HEK293 (cell line): ENCODE measurements around the gene PRUNE1.
A peak's percentile ranks its signal among the peaks of the same experiment; 100 is the strongest.

Experiments
- CTCF ChIA-PET: fragments of 350-600 bp; formaldehyde crosslinking; extraction: SDS; loops from one replicate; lab custom pipeline; 2021; ENCODE audit warnings: antibody characterized with exemption; lab: Yijun Ruan, JAX
- POLR2A ChIA-PET: fragments of 300-600 bp; formaldehyde crosslinking; extraction: SDS; loops from one replicate; lab custom pipeline; 2020; ENCODE audit warnings: antibody characterized with exemption, inconsistent platforms; lab: Yijun Ruan, JAX
- H3K27ac ChIP-seq: fragments of 200-500 bp; sonication (Bioruptor generic); 2 replicates; pipeline ENCODE4 v1.5.1; 2014; ENCODE audit warnings: low read depth, low read length, control low read depth, inconsistent platforms; ENCODE audit errors: extremely low read depth
- H3K36me3 ChIP-seq, 2 experiments: fragments of 200-500 bp in 1 of 2; sonication (Bioruptor generic) in 1 of 2; 1 replicate in 1 of 2; 2 replicates in 1 of 2; pipeline ENCODE4 v1.5.1; 2014 to 2017; ENCODE audit warnings: inconsistent platforms in 2 of 2, low read length in 2 of 2; ENCODE audit not compliant: control insufficient read depth in 2 of 2, insufficient read depth in 1 of 2
- H3K4me1 ChIP-seq: fragments of 200-500 bp; sonication (Bioruptor generic); 2 replicates; pipeline ENCODE4 v1.5.1; 2014; ENCODE audit warnings: mild to moderate bottlenecking, low read length, inconsistent platforms; ENCODE audit not compliant: control insufficient read depth, insufficient read depth
- H3K4me3 ChIP-seq: 2 replicates; pipeline ENCODE4 v1.5.1; 2011; ENCODE audit warnings: low read depth, mild to moderate bottlenecking, control low read depth, low read length, moderate library complexity
- H3K9me3 ChIP-seq: fragments of 200-500 bp; sonication (Bioruptor generic); 2 replicates; pipeline ENCODE4 v1.5.1; 2014; ENCODE audit warnings: low read depth, low read length, inconsistent platforms; ENCODE audit not compliant: control insufficient read depth, insufficient read depth
- HOXD13 ChIP-seq: sonication (generic); formaldehyde crosslinking; IDR thresholded peaks from 2 replicates; pipeline ENCODE4 v1.8.0; 2022; ENCODE audit warnings: missing genetic modification reagents, borderline replicate concordance
- INSM2 ChIP-seq: fragments of 450-650 bp; formaldehyde crosslinking; IDR thresholded peaks from 2 replicates; pipeline ENCODE4 v1.5.1; 2016; ENCODE audit warnings: missing biosample characterization, missing genetic modification characterization
- KLF16 ChIP-seq: fragments of 450-650 bp; formaldehyde crosslinking; IDR thresholded peaks from 2 replicates; pipeline ENCODE4 v1.5.1; 2017; ENCODE audit warnings: missing biosample characterization, missing genetic modification characterization
- MEIS1 ChIP-seq: sonication (generic); formaldehyde crosslinking; IDR thresholded peaks from 2 replicates; pipeline ENCODE4 v1.8.1; 2022; ENCODE audit warnings: missing genetic modification reagents, mild to moderate bottlenecking, borderline replicate concordance
- PATZ1 ChIP-seq: fragments of 450-650 bp; formaldehyde crosslinking; IDR thresholded peaks from 2 replicates; pipeline ENCODE4 v1.5.1; 2016; ENCODE audit warnings: missing biosample characterization, missing genetic modification characterization
- SCRT1 ChIP-seq: fragments of 450-650 bp; formaldehyde crosslinking; IDR thresholded peaks from 2 replicates; pipeline ENCODE4 v1.5.1; 2016; ENCODE audit warnings: missing biosample characterization, missing genetic modification characterization, borderline replicate concordance
- SCRT2 ChIP-seq: fragments of 450-650 bp; formaldehyde crosslinking; IDR thresholded peaks from 2 replicates; pipeline ENCODE4 v1.5.1; 2016; ENCODE audit warnings: missing biosample characterization, missing genetic modification characterization
- ZNF121 ChIP-seq: fragments of 450-650 bp; formaldehyde crosslinking; IDR thresholded peaks from 2 replicates; pipeline ENCODE4 v1.5.1; 2016; ENCODE audit warnings: missing biosample characterization, missing genetic modification characterization
- ZNF155 ChIP-seq: fragments of 450-650 bp; formaldehyde crosslinking; IDR thresholded peaks from 2 replicates; pipeline ENCODE4 v1.5.1; 2016; ENCODE audit warnings: missing biosample characterization, missing genetic modification characterization
- ZNF2 ChIP-seq: fragments of 450-650 bp; formaldehyde crosslinking; IDR thresholded peaks from 2 replicates; pipeline ENCODE4 v1.5.1; 2016; ENCODE audit warnings: missing biosample characterization, missing genetic modification characterization
- ZNF211 ChIP-seq: fragments of 450-650 bp; formaldehyde crosslinking; IDR thresholded peaks from 2 replicates; pipeline ENCODE4 v1.5.1; 2016; ENCODE audit warnings: low read depth, missing biosample characterization, missing genetic modification characterization
- ZNF223 ChIP-seq: fragments of 450-650 bp; formaldehyde crosslinking; IDR thresholded peaks from 2 replicates; pipeline ENCODE4 v1.5.1; 2016; ENCODE audit warnings: missing biosample characterization, missing genetic modification characterization
- ZNF37A ChIP-seq: fragments of 450-650 bp; IDR thresholded peaks from 2 replicates; pipeline ENCODE4 v1.5.1; 2018; ENCODE audit warnings: missing biosample characterization, missing genetic modification characterization
- ZNF391 ChIP-seq: fragments of 450-650 bp; formaldehyde crosslinking; IDR thresholded peaks from 2 replicates; pipeline ENCODE4 v1.5.1; 2016; ENCODE audit warnings: low read depth, missing biosample characterization, missing genetic modification characterization, borderline replicate concordance
- ZNF398 ChIP-seq: fragments of 450-650 bp; formaldehyde crosslinking; IDR thresholded peaks from 2 replicates; pipeline ENCODE4 v1.5.1; 2017; ENCODE audit warnings: missing biosample characterization, missing genetic modification characterization
- ZNF416 ChIP-seq: fragments of 450-650 bp; formaldehyde crosslinking; IDR thresholded peaks from 2 replicates; pipeline ENCODE4 v1.5.1; 2016; ENCODE audit warnings: missing biosample characterization, missing genetic modification characterization
- ZNF513 ChIP-seq: fragments of 450-650 bp; IDR thresholded peaks from 2 replicates; pipeline ENCODE4 v1.5.1; 2018; ENCODE audit warnings: missing biosample characterization, missing genetic modification characterization
- ZNF514 ChIP-seq: fragments of 450-650 bp; formaldehyde crosslinking; IDR thresholded peaks from 2 replicates; pipeline ENCODE4 v1.5.1; 2016; ENCODE audit warnings: missing biosample characterization, missing genetic modification characterization
- ZNF549 ChIP-seq: fragments of 450-650 bp; IDR thresholded peaks from 2 replicates; pipeline ENCODE4 v1.5.1; 2018; ENCODE audit warnings: missing biosample characterization, missing genetic modification characterization, mild to moderate bottlenecking, inconsistent platforms, moderate library complexity
- ZNF600 ChIP-seq: fragments of 450-650 bp; formaldehyde crosslinking; IDR thresholded peaks from 2 replicates; pipeline ENCODE4 v1.5.1; 2016; ENCODE audit warnings: missing biosample characterization, missing genetic modification characterization
- ZNF837 ChIP-seq: fragments of 450-650 bp; formaldehyde crosslinking; IDR thresholded peaks from 2 replicates; pipeline ENCODE4 v1.5.1; 2016; ENCODE audit warnings: missing biosample characterization, missing genetic modification characterization

Gene PRUNE1

GRCh38 chr1:151048645-151049032 is 40.4 kb downstream of the PRUNE1 start:
- POLR2A ChIA-PET: interaction anchor here (0.7 to 2.4 kb wide), 5 partner anchors 10 to 707 kb away, joined by 3 to 17 read pairs (median 9); partner anchors contain the start of genes CDC42SE1, MINDY1 and MLLT11
- TF ChIP-seq SCRT2 (tag by site-specific recombination) (0 out of 2 replicates have a peak, but pooled peaks have one; percentile 54), ZNF416 (no peak), PATZ1 (tag by site-specific recombination) (peak; percentile 18; the same call in 1 of the 2 replicates), ZNF211 (no peak), ZNF600 (tag by site-specific recombination) (peak; percentile 30), ZNF837 (tag by site-specific recombination) (no peak)
- Histone ChIP-seq H3K36me3 (peaks cover 0 to 31% of the 10 kb centered on the region in 2 experiments; a peak in 2 of 3 replicates), H3K9me3 (no peaks in the 10 kb centered on the region), H3K27ac (peak overlapping the region; percentile 81; the same call in 1 of the 2 replicates), H3K4me3 (peak overlapping the region; percentile 52), H3K4me1 (no peaks in the 10 kb centered on the region)
- CTCF ChIA-PET: interaction anchor here (1.1 to 1.8 kb wide), 3 partner anchors 9 to 24 kb away, joined by 4 to 15 read pairs (median 9); partner anchors contain the start of gene MLLT11

GRCh38 chr1:151049458-151049857 is 41.2 kb downstream of the PRUNE1 start:
- Histone ChIP-seq H3K27ac (no peak overlapping the region), H3K4me1 (no peaks in the 10 kb centered on the region), H3K9me3 (no peaks in the 10 kb centered on the region), H3K36me3 (peaks cover 0 to 40% of the 10 kb centered on the region in 2 experiments; a peak in 2 of 3 replicates), H3K4me3 (no peak overlapping the region)
- POLR2A ChIA-PET: interaction anchor here (0.6 to 1.2 kb wide), 5 partner anchors 10 to 254 kb away, joined by 3 to 5 read pairs (median 3); partner anchors contain the start of genes CDC42SE1 and MLLT11
- 0 out of 2 replicates have a peak, but pooled peaks have one; percentile 12 for TF ChIP-seq ZNF121
- no peak for TF ChIP-seq MEIS1 (CRISPR knock-in tag)
- no peak for TF ChIP-seq ZNF549
- CTCF ChIA-PET: interaction anchor here (1.1 to 3.0 kb wide), 2 partner anchors 9 to 10 kb away, joined by 5 to 11 read pairs; partner anchors contain the start of genes CDC42SE1 and MLLT11

- TF ChIP-seq ZNF513 (tag by site-specific recombination): no peak
- no peak for TF ChIP-seq ZNF2 (tag by site-specific recombination)
- TF ChIP-seq INSM2 (tag by site-specific recombination): no peak
- TF ChIP-seq ZNF391: no peak
- TF ChIP-seq ZNF514 (tag by site-specific recombination): no peak
- no peak for TF ChIP-seq ZNF416
- TF ChIP-seq ZNF398: no peak
- TF ChIP-seq ZNF37A (tag by site-specific recombination): no peak
- no peak for TF ChIP-seq KLF16 (tag by site-specific recombination)
- no peak for TF ChIP-seq ZNF223 (tag by site-specific recombination)
- TF ChIP-seq ZNF155 (tag by site-specific recombination): no peak
- TF ChIP-seq SCRT1: no peak
- TF ChIP-seq HOXD13 (CRISPR knock-in tag): no peak
- TF ChIP-seq, all 188 proteins: peak for 0
- H3K36me3 ChIP-seq: peaks cover 0 to 47% of the 10 kb centered on the region in 2 experiments; a peak in 2 of 3 replicates
- H3K27ac ChIP-seq: no peak overlapping the region
- no peaks in the 10 kb centered on the region for H3K4me1 ChIP-seq
- H3K9me3 ChIP-seq: no peaks in the 10 kb centered on the region
- ChIA-PET POLR2A (interaction anchor here (0.6 to 1.2 kb wide), 5 partner anchors 9 to 53 kb away, joined by 3 to 5 read pairs (median 3); partner anchors contain the start of genes CDC42SE1 and MLLT11), CTCF (interaction anchor here (1.1 to 3.0 kb wide), 2 partner anchors 8 to 10 kb away, joined by 5 to 11 read pairs; partner anchors contain the start of genes CDC42SE1 and MLLT11)
- no peak overlapping the region for H3K4me3 ChIP-seq
Measured at GRCh38 chr1:151050051-151050688, 41.9 kb downstream of the PRUNE1 start.
